ENCODE measurements around the gene FBH1.

DNA sequence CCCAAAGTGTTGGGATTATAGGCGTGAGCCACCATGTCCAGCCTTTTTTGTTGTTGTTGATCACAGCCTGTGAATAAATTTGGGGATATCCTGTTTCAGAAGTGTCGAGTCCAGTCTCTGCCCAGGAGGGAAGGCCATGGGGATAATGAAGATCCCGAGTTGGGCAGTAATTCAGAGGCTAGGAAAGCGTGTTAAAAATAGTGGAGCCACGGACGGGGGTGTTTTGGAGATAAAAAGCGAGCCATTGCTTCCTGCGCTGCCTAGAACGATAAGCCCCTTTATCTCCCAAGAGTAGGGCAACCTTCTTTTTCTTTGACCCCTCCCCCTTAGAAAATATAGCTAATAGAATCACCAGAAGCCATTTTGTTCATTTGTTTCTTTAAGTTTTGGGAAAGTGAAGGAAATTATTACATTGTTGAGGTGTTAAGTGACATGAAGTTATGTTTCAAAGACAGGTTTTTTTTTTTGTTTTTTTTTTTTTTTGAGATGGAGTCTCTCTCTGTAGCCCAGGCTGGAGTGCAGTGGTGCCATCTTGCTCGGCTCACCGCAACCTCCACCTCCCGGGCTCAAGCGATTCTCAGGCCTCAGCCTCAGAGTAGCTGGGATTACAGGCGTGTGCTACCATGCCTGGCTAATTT lies 44.0 kb downstream of the FBH1 start:
- TF ChIP-seq POLR2AphosphoS5 (IDR thresholded peaks at IDR 0.05), result no peak
- TF ChIP-seq, protein P1, sequence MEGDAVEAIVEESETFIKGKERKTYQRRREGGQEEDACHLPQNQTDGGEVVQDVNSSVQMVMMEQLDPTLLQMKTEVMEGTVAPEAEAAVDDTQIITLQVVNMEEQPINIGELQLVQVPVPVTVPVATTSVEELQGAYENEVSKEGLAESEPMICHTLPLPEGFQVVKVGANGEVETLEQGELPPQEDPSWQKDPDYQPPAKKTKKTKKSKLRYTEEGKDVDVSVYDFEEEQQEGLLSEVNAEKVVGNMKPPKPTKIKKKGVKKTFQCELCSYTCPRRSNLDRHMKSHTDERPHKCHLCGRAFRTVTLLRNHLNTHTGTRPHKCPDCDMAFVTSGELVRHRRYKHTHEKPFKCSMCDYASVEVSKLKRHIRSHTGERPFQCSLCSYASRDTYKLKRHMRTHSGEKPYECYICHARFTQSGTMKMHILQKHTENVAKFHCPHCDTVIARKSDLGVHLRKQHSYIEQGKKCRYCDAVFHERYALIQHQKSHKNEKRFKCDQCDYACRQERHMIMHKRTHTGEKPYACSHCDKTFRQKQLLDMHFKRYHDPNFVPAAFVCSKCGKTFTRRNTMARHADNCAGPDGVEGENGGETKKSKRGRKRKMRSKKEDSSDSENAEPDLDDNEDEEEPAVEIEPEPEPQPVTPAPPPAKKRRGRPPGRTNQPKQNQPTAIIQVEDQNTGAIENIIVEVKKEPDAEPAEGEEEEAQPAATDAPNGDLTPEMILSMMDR (IDR thresholded peaks at IDR 0.05; ENCODE audit: poor library complexity, severe bottlenecking), result no peak
- TF ChIP-seq EZH2 (IDR thresholded peaks at IDR 0.05; ENCODE audit: borderline replicate concordance, insufficient read depth, low read length, poor library complexity, severe bottlenecking), result no peak
- no peak for TF ChIP-seq SMC3 (conservative IDR thresholded peaks at IDR 0.05; ENCODE audit: poor library complexity)
- TF ChIP-seq RAD21 (conservative IDR thresholded peaks at IDR 0.05), result no peak
- TF ChIP-seq, protein P2, sequence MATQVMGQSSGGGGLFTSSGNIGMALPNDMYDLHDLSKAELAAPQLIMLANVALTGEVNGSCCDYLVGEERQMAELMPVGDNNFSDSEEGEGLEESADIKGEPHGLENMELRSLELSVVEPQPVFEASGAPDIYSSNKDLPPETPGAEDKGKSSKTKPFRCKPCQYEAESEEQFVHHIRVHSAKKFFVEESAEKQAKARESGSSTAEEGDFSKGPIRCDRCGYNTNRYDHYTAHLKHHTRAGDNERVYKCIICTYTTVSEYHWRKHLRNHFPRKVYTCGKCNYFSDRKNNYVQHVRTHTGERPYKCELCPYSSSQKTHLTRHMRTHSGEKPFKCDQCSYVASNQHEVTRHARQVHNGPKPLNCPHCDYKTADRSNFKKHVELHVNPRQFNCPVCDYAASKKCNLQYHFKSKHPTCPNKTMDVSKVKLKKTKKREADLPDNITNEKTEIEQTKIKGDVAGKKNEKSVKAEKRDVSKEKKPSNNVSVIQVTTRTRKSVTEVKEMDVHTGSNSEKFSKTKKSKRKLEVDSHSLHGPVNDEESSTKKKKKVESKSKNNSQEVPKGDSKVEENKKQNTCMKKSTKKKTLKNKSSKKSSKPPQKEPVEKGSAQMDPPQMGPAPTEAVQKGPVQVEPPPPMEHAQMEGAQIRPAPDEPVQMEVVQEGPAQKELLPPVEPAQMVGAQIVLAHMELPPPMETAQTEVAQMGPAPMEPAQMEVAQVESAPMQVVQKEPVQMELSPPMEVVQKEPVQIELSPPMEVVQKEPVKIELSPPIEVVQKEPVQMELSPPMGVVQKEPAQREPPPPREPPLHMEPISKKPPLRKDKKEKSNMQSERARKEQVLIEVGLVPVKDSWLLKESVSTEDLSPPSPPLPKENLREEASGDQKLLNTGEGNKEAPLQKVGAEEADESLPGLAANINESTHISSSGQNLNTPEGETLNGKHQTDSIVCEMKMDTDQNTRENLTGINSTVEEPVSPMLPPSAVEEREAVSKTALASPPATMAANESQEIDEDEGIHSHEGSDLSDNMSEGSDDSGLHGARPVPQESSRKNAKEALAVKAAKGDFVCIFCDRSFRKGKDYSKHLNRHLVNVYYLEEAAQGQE (IDR thresholded peaks at IDR 0.05; ENCODE audit: borderline replicate concordance), result no peak

Measured in neural cell (in vitro differentiated cells).